Spinal cord (tissue), 10 donors: ENCODE data around the gene PKDCC. TPM values are rescaled to one million over a fixed set of nuclear protein-coding genes. Genes with fewer than 3 reads are reported as not detected.

Source experiments
- DNase-seq, 6 donors: peaks; one replicate each; pipeline versions ENCODE4 v3.0.0 to v3.0.0-alpha.2; 2013 to 2015; ENCODE audit warnings: low spot score in 6 of 6, low read depth in 4 of 6
- H3K27ac ChIP-seq: one replicate; pipeline ENCODE4 v1.5.1; 2013; ENCODE audit warnings: low read depth, low read length, control low read depth
- H3K27me3 ChIP-seq: one replicate; pipeline ENCODE4 v1.6.1; 2013; ENCODE audit warnings: low read length; ENCODE audit not compliant: control insufficient read depth, insufficient read depth
- H3K36me3 ChIP-seq: one replicate; pipeline ENCODE4 v1.6.1; 2013; ENCODE audit warnings: low read length; ENCODE audit not compliant: control insufficient read depth, insufficient read depth
- H3K4me1 ChIP-seq: one replicate; pipeline ENCODE4 v1.6.1; 2013; ENCODE audit warnings: low read length; ENCODE audit not compliant: control insufficient read depth, insufficient read depth
- H3K4me3 ChIP-seq: one replicate; pipeline ENCODE4 v1.5.1; 2013; ENCODE audit warnings: low read depth, low read length, control low read depth
- H3K9me3 ChIP-seq: one replicate; pipeline ENCODE4 v1.6.1; 2013; ENCODE audit warnings: low read length; ENCODE audit not compliant: control insufficient read depth, insufficient read depth
- WGBS: methylation state at CpG from one replicate; pipeline ENCODE4 v1.1.5; 2013; ENCODE audit warnings: missing lambda C conversion rate; ENCODE audit not compliant: insufficient coverage; 5-methylcytosine and 5-hydroxymethylcytosine counted together
- long read RNA-seq, 4 donors: transcript quantifications; one replicate each; lab custom pipeline, GENCODE V29; 2026
- polyA plus RNA-seq, 2 donors: library from polyadenylated mRNA; unstranded; fragments of 120-200 nt; gene quantifications; one replicate each; pipeline ENCODE4 v1.2.1, GENCODE V29; 2013; ENCODE audit not compliant: insufficient read length in 2 of 2
- total RNA-seq, 2 donors: library from RNA; depleted of rRNA in 1 of 2; stranded (reverse); fragments of 120-200 nt in 1 of 2; fragments of >200 nt in 1 of 2; gene quantifications; one replicate each; pipeline versions ENCODE4 v1.2.3 to v1.2.4, GENCODE V29; 2013 to 2014
- donor health status: healthy.

The PKDCC gene
- total RNA-seq (100 to 1,000 TPM in 1 of 2 donors, 10 to 100 TPM in 1; 55.9 to 175 TPM), polyA plus RNA-seq (10 to 100 TPM; 37.3 to 97.5 TPM)
- long read RNA-seq, donor 1, transcript PKDCC-201 (7 exons, 2,502 nt) = major isoform, 11 of 18 reads
- long read RNA-seq, donor 1, partial matches to known transcripts = 0 of 18 reads
- long read RNA-seq, donor 1, other reads (novel, unspliced or antisense) = 5 of 18 reads
- long read RNA-seq, donor 2, partial matches to known transcripts = 0 of 1 reads
- long read RNA-seq, donor 2, other reads (novel, unspliced or antisense) = 0 of 1 reads
- long read RNA-seq, donor 3, partial matches to known transcripts = 0 of 4 reads
- long read RNA-seq, donor 3, other reads (novel, unspliced or antisense) = 0 of 4 reads
- long read RNA-seq, donor 4, transcript PKDCC-201 (7 exons, 2,502 nt) = major isoform, 13 of 30 reads
- long read RNA-seq, donor 4, partial matches to known transcripts = 10 of 30 reads
- long read RNA-seq, donor 4, other reads (novel, unspliced or antisense) = 0 of 30 reads

- peak within 1 kb of the TSS; percentile 74 for H3K4me3 ChIP-seq
- peaks cover 2% of the 10 kb centered on the region for H3K27me3 ChIP-seq
- H3K4me1 ChIP-seq = peaks cover 56% of the 10 kb centered on the region
- H3K9me3 ChIP-seq = no peaks in the 10 kb centered on the region
- under 1% methylated on average over 87 of the region's 111 CpGs for WGBS
- peak in 5 of 6 donors; percentile 56 to 94 (median 67) for DNase-seq
- peak within 1 kb of the TSS; percentile 89 for H3K27ac ChIP-seq
- H3K36me3 ChIP-seq = no peaks in the 10 kb centered on the region
These were observed at the start of gene PKDCC for GRCh38 chr2:42047488-42048298. Gene PKDCC, plus strand, starts transcription at chr2:42048021. Its CDS starts 179 bp downstream, at chr2:42048200.

- peak overlapping the region; percentile 64 for H3K27ac ChIP-seq
- H3K36me3 ChIP-seq = no peaks in the 10 kb centered on the region
- peaks cover 6% of the 10 kb centered on the region for H3K4me1 ChIP-seq
- H3K27me3 ChIP-seq = no peaks in the 10 kb centered on the region
- DNase-seq = peak in 1 of 6 donors; percentile 15
- H3K9me3 ChIP-seq = no peaks in the 10 kb centered on the region
- 52% methylated on average over 9 of the region's 15 CpGs for WGBS
- no peak overlapping the region for H3K4me3 ChIP-seq
These were observed 49.4 kb upstream of the PKDCC start for GRCh38 chr2:41998186-41999127.

- H3K27ac ChIP-seq = no peak overlapping the region
- H3K4me1 ChIP-seq = peaks cover 5% of the 10 kb centered on the region
- no peak overlapping the region for H3K4me3 ChIP-seq
- no peaks in the 10 kb centered on the region for H3K27me3 ChIP-seq
- DNase-seq = peak in 1 of 6 donors; percentile 43
- H3K36me3 ChIP-seq = no peaks in the 10 kb centered on the region
- WGBS = no CpG with 5 or more reads among the region's 1 CpG
- no peaks in the 10 kb centered on the region for H3K9me3 ChIP-seq
These were observed 48.7 kb upstream of the PKDCC start for GRCh38 chr2:41999128-41999480.

- no peak overlapping the region for H3K4me3 ChIP-seq
- H3K36me3 ChIP-seq = no peaks in the 10 kb centered on the region
- no peak for DNase-seq
- WGBS = 100% methylated on average over 1 of the region's 9 CpGs
- H3K9me3 ChIP-seq = no peaks in the 10 kb centered on the region
- H3K4me1 ChIP-seq = peaks cover 5% of the 10 kb centered on the region
- no peaks in the 10 kb centered on the region for H3K27me3 ChIP-seq
- H3K27ac ChIP-seq = no peak overlapping the region
These were observed 48.1 kb upstream of the PKDCC start for GRCh38 chr2:41999592-42000281.

GRCh38 chr2:42001711-42002201 is 46.1 kb upstream of the PKDCC start:
- 57% methylated on average over 20 of the region's 21 CpGs for WGBS
- Histone ChIP-seq H3K27ac (no peak overlapping the region), H3K9me3 (no peaks in the 10 kb centered on the region), H3K36me3 (no peaks in the 10 kb centered on the region), H3K27me3 (no peaks in the 10 kb centered on the region), H3K4me3 (no peak overlapping the region), H3K4me1 (peaks cover 5% of the 10 kb centered on the region)
- peak in 1 of 6 donors; percentile 26 for DNase-seq

GRCh38 chr2:42007551-42007950 is 40.3 kb upstream of the PKDCC start:
- Histone ChIP-seq H3K27ac (no peak overlapping the region), H3K27me3 (no peaks in the 10 kb centered on the region), H3K9me3 (no peaks in the 10 kb centered on the region), H3K36me3 (no peaks in the 10 kb centered on the region), H3K4me3 (no peak overlapping the region), H3K4me1 (no peaks in the 10 kb centered on the region)
- 93% methylated on average over 3 of the region's 7 CpGs for WGBS
- DNase-seq = peak in 1 of 6 donors; percentile 27

- Histone ChIP-seq H3K27me3 (no peaks in the 10 kb centered on the region), H3K4me1 (no peaks in the 10 kb centered on the region), H3K9me3 (no peaks in the 10 kb centered on the region), H3K36me3 (no peaks in the 10 kb centered on the region), H3K27ac (no peak overlapping the region), H3K4me3 (no peak overlapping the region)
- no peak for DNase-seq
- WGBS = 72% methylated on average over 7 of the region's 10 CpGs
These were observed 39.4 kb upstream of the PKDCC start for GRCh38 chr2:42008241-42008921.
